Measurements from ENCODE around the gene POFUT2.

- TF ChIP-seq CTCF (IDR thresholded peaks at IDR 0.05; ENCODE audit: low read length) (no peak), EZH2 (IDR thresholded peaks at IDR 0.05; ENCODE audit: borderline replicate concordance, low read length) (no peak)
Measured at GRCh38 chr21:45262041-45262581, 25.6 kb downstream of the POFUT2 start.

All from OCI-LY1 (cell line).